SK-N-SH treated with all-trans-retinoic acid at 6 μM for 48 hours (cell line): ENCODE measurements around the gene FRAS1.

ENCODE experiments used
- ARNTL ChIP-seq: fragments of 450-650 bp; formaldehyde crosslinking; IDR thresholded peaks from 2 replicates; pipeline ENCODE4 v1.5.0; 2020; ENCODE audit warnings: low read depth, mild to moderate bottlenecking, moderate library complexity, borderline replicate concordance
- OSR1 ChIP-seq: fragments of 250-450 bp; sonication (Bioruptor Pico); IDR thresholded peaks from 2 replicates; pipeline ENCODE4 v1.8.0; 2022; ENCODE audit warnings: moderate library complexity, mild to moderate bottlenecking, inconsistent platforms
- PATZ1 ChIP-seq: fragments of 250-450 bp; sonication (Bioruptor Pico); IDR thresholded peaks from 2 replicates; pipeline ENCODE4 v1.8.0; 2020; ENCODE audit warnings: mild to moderate bottlenecking, moderate library complexity, borderline replicate concordance
- POU6F1 ChIP-seq: fragments of 250-450 bp; sonication (Bioruptor Pico); IDR thresholded peaks from 2 replicates; pipeline ENCODE4 v1.8.0; 2021; ENCODE audit warnings: low read depth, mild to moderate bottlenecking, moderate library complexity, borderline replicate concordance
- PPARA ChIP-seq: fragments of 250-450 bp; sonication (Bioruptor Pico); IDR thresholded peaks from 2 replicates; pipeline ENCODE4 v1.5.0; 2020; ENCODE audit warnings: mild to moderate bottlenecking, borderline replicate concordance
- RARB ChIP-seq: fragments of 250-450 bp; sonication (Bioruptor Pico); IDR thresholded peaks from 2 replicates; pipeline ENCODE4 v1.8.0; 2021; ENCODE audit warnings: mild to moderate bottlenecking, moderate library complexity
- TCF4 ChIP-seq: fragments of 250-450 bp; sonication (Bioruptor Pico); IDR thresholded peaks from 2 replicates; pipeline ENCODE4 v1.8.0; 2021; ENCODE audit warnings: mild to moderate bottlenecking, moderate library complexity, borderline replicate concordance
- ZC3H10 ChIP-seq: fragments of 250-450 bp; sonication (Bioruptor Pico); IDR thresholded peaks from 2 replicates; pipeline ENCODE4 v1.5.1; 2021; ENCODE audit warnings: mild to moderate bottlenecking, moderate library complexity
- ZFP3 ChIP-seq: fragments of 250-450 bp; sonication (Bioruptor Pico); IDR thresholded peaks from 2 replicates; pipeline ENCODE4 v1.5.0; 2020; ENCODE audit warnings: mild to moderate bottlenecking, moderate library complexity
- ZNF70 ChIP-seq: fragments of 450-650 bp; formaldehyde crosslinking; IDR thresholded peaks from 2 replicates; pipeline ENCODE4 v1.5.0; 2020; ENCODE audit warnings: mild to moderate bottlenecking, moderate library complexity

- TF ChIP-seq TCF4 (CRISPR knock-in tag) (no peak), ZNF70 (no peak), PPARA (CRISPR knock-in tag) (no peak), OSR1 (CRISPR knock-in tag) (no peak), PATZ1 (no peak), ARNTL (CRISPR knock-in tag) (no peak), ZC3H10 (CRISPR knock-in tag) (no peak), ZFP3 (no peak), POU6F1 (CRISPR knock-in tag) (no peak), RARB (CRISPR knock-in tag) (no peak)
Measured at GRCh38 chr4:78061939-78062570, 4.9 kb downstream of the FRAS1 start.
